ENCODE measurements around the gene PYGO2. TPM values are rescaled to one million over a fixed set of nuclear protein-coding genes. Genes with fewer than 3 reads are reported as not detected.

PYGO2 gene
- total RNA-seq, 2 experiments from 2014 or later = 44.3 to 47.3 TPM

DNA sequence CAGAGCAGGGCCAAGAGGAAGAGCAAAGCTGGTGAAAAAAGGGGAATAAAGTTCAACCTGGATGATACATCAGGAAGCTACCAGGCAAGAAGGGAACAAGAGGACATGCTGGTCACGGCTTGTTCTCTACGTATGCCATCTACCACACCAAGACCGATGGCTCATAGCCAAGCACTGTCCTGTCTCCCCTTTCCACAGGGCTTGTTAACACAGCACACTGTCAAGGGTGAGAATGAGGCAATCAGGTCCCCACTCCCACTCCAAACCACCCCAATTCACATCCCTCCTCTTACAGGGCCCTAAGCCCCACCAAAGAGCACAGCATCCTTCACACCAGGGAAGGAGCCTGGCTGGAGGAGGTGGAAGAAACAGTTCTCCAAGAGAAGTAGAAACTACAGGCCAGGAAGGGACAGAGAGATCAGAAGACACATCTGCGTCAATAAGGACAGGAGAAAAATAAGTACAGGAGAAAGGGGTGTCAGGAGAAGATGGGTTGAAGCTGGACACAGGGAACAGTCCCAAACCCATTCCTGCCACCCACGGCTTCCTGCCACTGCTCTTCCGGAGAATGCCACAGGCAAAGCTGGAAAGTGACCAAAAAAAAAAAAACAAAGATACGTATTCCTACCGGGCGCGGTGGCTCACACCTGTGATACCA, 9.9 kb upstream of the PYGO2 start:
- H3K36me3 ChIP-seq (ENCODE audit: insufficient read depth, low read length) = peaks cover 52% of the 10 kb centered on the region
- H3K4me1 ChIP-seq (ENCODE audit: insufficient read depth, low read length, poor library complexity, severe bottlenecking) = peaks cover 33% of the 10 kb centered on the region
- H3K27ac ChIP-seq (ENCODE audit: low read depth, low read length, poor library complexity, severe bottlenecking) = no peak overlapping the region
- no peaks in the 10 kb centered on the region for H3K9me3 ChIP-seq (ENCODE audit: low read length)
- H4K20me1 ChIP-seq (ENCODE audit: insufficient read depth, low read length) = peaks cover 7% of the 10 kb centered on the region; the same call in 1 of the 2 replicates
- POLR2A ChIA-PET = interaction anchor here (1.8 kb wide), 1 partner anchor 16 kb away, joined by 6 read pairs; the partner anchor contains the start of gene PBXIP1
- H3K9me2 ChIP-seq (ENCODE audit: insufficient read depth, low read length) = no peaks in the 10 kb centered on the region
- DNase-seq (ENCODE audit: low spot score) = no peak
- peak overlapping the region; percentile 10 for H3K4me3 ChIP-seq (ENCODE audit: low read depth, low read length, poor library complexity, severe bottlenecking)
- TF ChIP-seq EZH2phosphoT487 (IDR thresholded peaks at IDR 0.05; ENCODE audit: borderline replicate concordance, low read depth, low read length) = no peak
- CTCF ChIA-PET (ENCODE audit: unreplicated experiment) = no interaction called here
- peaks cover 51% of the 10 kb centered on the region for H3K79me2 ChIP-seq (ENCODE audit: insufficient read depth, low read depth, low read length)
- intact Hi-C loops (cut with micrococcal nuclease; ENCODE audit: unreplicated experiment) = no loop called here
- H2AFZ ChIP-seq (ENCODE audit: low read length) = no peak overlapping the region
- BruUV-seq (replicated peaks) = no TSS peak
- H3K4me2 ChIP-seq (ENCODE audit: low read length) = peak overlapping the region; percentile 59

DNA sequence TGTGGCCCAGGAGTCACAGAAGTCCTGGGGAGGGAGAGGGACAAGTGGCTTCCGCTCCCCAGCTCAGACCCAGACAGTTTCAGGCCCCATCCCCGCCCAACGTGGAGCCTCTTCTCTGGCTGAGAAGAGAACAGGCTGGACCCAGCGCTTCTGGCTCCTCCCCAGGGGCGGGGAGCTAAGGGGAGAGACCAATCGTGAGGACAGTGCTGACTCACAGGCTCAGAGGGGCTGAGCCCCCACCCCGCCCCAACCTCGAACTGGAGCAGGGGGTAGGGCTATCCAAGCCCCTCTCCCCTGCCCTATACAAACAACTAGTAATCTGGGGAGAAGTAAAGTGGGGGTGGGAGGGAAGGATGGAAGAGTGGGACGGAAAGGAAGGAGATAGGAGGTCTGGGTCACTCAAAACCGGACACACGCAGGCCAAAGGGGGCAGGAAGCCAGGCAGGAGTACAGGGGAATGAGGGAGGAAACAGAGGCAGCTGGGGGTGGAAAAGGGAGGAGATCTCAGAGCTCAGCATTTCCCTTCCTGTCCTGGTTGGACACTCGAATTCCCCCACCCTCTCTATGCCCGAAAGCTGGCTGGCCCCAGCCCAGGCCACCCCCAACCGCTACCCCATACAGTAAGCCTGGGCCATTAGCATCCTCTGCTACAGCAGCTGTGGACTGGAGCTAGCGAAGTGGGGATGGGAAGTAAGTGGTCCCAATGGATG, 9.2 kb upstream of the PYGO2 start, which contains the start of gene SHC1:
Gene SHC1, minus strand, starts transcription at position 117 of the 710 bp plus-strand sequence. CDS start 221 bp downstream, outside the sequence.
- CTCF ChIA-PET (ENCODE audit: unreplicated experiment) = no interaction called here
- Histone ChIP-seq H3K79me2 (ENCODE audit: insufficient read depth, low read depth, low read length) (peaks cover 45% of the 10 kb centered on the region), H3K9me3 (ENCODE audit: low read length) (no peaks in the 10 kb centered on the region), H3K9me2 (ENCODE audit: insufficient read depth, low read length) (no peaks in the 10 kb centered on the region), H3K27ac (ENCODE audit: low read depth, low read length, poor library complexity, severe bottlenecking) (no peak within 1 kb of the TSS), H3K4me1 (ENCODE audit: insufficient read depth, low read length, poor library complexity, severe bottlenecking) (peaks cover 30% of the 10 kb centered on the region), H3K4me2 (ENCODE audit: low read length) (peak within 1 kb of the TSS; percentile 59), H3K36me3 (ENCODE audit: insufficient read depth, low read length) (peaks cover 53% of the 10 kb centered on the region), H2AFZ (ENCODE audit: low read length) (no peak within 1 kb of the TSS), H4K20me1 (ENCODE audit: insufficient read depth, low read length) (peaks cover under 1% of the 10 kb centered on the region; the same call in 1 of the 2 replicates), H3K4me3 (ENCODE audit: low read depth, low read length, poor library complexity, severe bottlenecking) (peak within 1 kb of the TSS; percentile 10)
- intact Hi-C loops (cut with micrococcal nuclease; ENCODE audit: unreplicated experiment) = no loop called here
- no peak for TF ChIP-seq EZH2phosphoT487 (IDR thresholded peaks at IDR 0.05; ENCODE audit: borderline replicate concordance, low read depth, low read length)
- TF ChIP-seq, protein P1, sequence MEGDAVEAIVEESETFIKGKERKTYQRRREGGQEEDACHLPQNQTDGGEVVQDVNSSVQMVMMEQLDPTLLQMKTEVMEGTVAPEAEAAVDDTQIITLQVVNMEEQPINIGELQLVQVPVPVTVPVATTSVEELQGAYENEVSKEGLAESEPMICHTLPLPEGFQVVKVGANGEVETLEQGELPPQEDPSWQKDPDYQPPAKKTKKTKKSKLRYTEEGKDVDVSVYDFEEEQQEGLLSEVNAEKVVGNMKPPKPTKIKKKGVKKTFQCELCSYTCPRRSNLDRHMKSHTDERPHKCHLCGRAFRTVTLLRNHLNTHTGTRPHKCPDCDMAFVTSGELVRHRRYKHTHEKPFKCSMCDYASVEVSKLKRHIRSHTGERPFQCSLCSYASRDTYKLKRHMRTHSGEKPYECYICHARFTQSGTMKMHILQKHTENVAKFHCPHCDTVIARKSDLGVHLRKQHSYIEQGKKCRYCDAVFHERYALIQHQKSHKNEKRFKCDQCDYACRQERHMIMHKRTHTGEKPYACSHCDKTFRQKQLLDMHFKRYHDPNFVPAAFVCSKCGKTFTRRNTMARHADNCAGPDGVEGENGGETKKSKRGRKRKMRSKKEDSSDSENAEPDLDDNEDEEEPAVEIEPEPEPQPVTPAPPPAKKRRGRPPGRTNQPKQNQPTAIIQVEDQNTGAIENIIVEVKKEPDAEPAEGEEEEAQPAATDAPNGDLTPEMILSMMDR (conservative IDR thresholded peaks at IDR 0.05; ENCODE audit: low read length) = no peak
- BruUV-seq (replicated peaks) = no TSS peak
- POLR2A ChIA-PET = interaction anchor here (0.5 to 1.8 kb wide), 2 partner anchors 12 to 15 kb away, joined by 5 to 6 read pairs; partner anchors contain the start of genes FLAD1 and PBXIP1
- DNase-seq (ENCODE audit: low spot score) = peak; percentile 37

DNA sequence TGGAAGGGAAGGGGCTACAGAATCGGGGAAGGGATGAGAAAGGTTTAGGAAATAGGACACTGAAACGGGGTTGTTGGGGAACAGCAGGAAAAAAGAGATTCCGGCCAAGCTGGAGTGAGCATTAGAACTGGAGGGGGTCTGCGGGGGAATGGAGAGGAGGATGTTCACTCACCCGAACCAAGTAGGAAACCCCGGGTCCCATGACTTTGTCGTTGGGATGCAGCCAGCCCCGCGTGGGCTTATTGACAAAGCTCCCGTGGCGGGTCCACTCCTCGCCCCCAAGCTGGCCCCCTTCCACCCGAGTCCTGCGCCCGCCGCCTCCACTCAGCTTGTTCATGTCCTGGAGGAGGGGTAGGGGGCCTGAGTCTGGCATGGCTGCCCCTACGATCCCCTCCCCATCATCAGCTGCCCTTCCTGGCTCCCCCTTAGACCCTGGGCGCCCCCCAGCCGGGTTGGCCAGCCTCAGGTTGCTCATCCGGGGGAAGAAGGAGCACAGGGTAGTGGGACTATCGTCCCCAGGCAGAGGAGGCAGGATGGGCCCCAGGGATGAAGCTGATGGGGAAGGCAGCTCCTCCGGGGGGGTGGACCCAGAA, 8.4 kb upstream of the PYGO2 start:
- no peaks in the 10 kb centered on the region for H3K9me2 ChIP-seq (ENCODE audit: insufficient read depth, low read length)
- TF ChIP-seq EZH2phosphoT487 (IDR thresholded peaks at IDR 0.05; ENCODE audit: borderline replicate concordance, low read depth, low read length) = no peak
- TF ChIP-seq, protein P1 (conservative IDR thresholded peaks at IDR 0.05; ENCODE audit: low read length) = no peak
- DNase-seq (ENCODE audit: low spot score) = no peak
- intact Hi-C loops (cut with micrococcal nuclease; ENCODE audit: unreplicated experiment) = no loop called here
- no peaks in the 10 kb centered on the region for H4K20me1 ChIP-seq (ENCODE audit: insufficient read depth, low read length)
- H3K4me3 ChIP-seq (ENCODE audit: low read depth, low read length, poor library complexity, severe bottlenecking) = no peak overlapping the region
- ChIA-PET POLR2A (interaction anchor here (0.5 to 0.7 kb wide), 2 partner anchors 13 to 16 kb away, joined by 5 to 6 read pairs; partner anchors contain the start of gene FLAD1), CTCF (ENCODE audit: unreplicated experiment) (no interaction called here)
- peaks cover 36% of the 10 kb centered on the region for H3K79me2 ChIP-seq (ENCODE audit: insufficient read depth, low read depth, low read length)
- H3K36me3 ChIP-seq (ENCODE audit: insufficient read depth, low read length) = peaks cover 59% of the 10 kb centered on the region
- no TSS peak for BruUV-seq (replicated peaks)
- peak overlapping the region; percentile 59; the same call in 1 of the 2 replicates for H3K4me2 ChIP-seq (ENCODE audit: low read length)
- no peak overlapping the region for H3K27ac ChIP-seq (ENCODE audit: low read depth, low read length, poor library complexity, severe bottlenecking)
- no peak overlapping the region for H2AFZ ChIP-seq (ENCODE audit: low read length)
- peaks cover 30% of the 10 kb centered on the region for H3K4me1 ChIP-seq (ENCODE audit: insufficient read depth, low read length, poor library complexity, severe bottlenecking)
- H3K9me3 ChIP-seq (ENCODE audit: low read length) = no peaks in the 10 kb centered on the region
